A673 (cell line): ENCODE results near the gene ZBTB20. TPM values are rescaled to one million over a fixed set of nuclear protein-coding genes. Genes with fewer than 3 reads are reported as not detected.

ENCODE experiments used
- BruUV-seq: library from RNA; stranded (reverse); fragments of 400-500 nt; replicated peaks from 2 replicates; lab custom pipeline; 2021; lab: Mats Ljungman, UMichigan
- CTCF ChIA-PET: fragments of 300-600 bp; sonication (Branson Sonifier 250); formaldehyde crosslinking; loops from one replicate; lab custom pipeline; 2022; ENCODE audit warnings: antibody characterized with exemption; lab: Charles Lee
- POLR2A ChIA-PET: fragments of 300-600 bp; sonication (Branson Sonifier 250); formaldehyde crosslinking; loops from one replicate; lab custom pipeline; 2022; ENCODE audit warnings: antibody characterized with exemption; ENCODE audit not compliant: low non-redundant PET; lab: Charles Lee
- DNase-seq: peaks from one replicate; pipeline ENCODE4 v3.0.0-alpha.2; 2015; ENCODE audit warnings: low spot score
- H3K27ac ChIP-seq: fragments of 200-600 bp; sonication (generic); 2 replicates; pipeline ENCODE4 v1.5.1; 2016; ENCODE audit warnings: mixed run types, low read depth, mild to moderate bottlenecking, mixed read lengths, antibody characterized with exemption, low read length; ENCODE audit not compliant: poor library complexity, severe bottlenecking
- H3K27me3 ChIP-seq: fragments of 200-600 bp; sonication (generic); replicated peaks from 2 replicates; pipeline ENCODE4 v1.6.1; 2017; ENCODE audit warnings: mixed run types, low read depth, mild to moderate bottlenecking, mixed read lengths, antibody characterized with exemption, low read length; ENCODE audit not compliant: insufficient read depth, poor library complexity
- H3K36me3 ChIP-seq: fragments of 200-600 bp; sonication (generic); 2 replicates; pipeline ENCODE4 v1.6.1; 2016; ENCODE audit warnings: mixed run types, mild to moderate bottlenecking, mixed read lengths, antibody characterized with exemption, low read length; ENCODE audit not compliant: insufficient read depth, poor library complexity, severe bottlenecking
- H3K4me1 ChIP-seq: fragments of 200-600 bp; sonication (generic); 2 replicates; pipeline ENCODE4 v1.6.1; 2017; ENCODE audit warnings: mixed run types, mild to moderate bottlenecking, mixed read lengths, antibody characterized with exemption, low read length; ENCODE audit not compliant: insufficient read depth, poor library complexity, severe bottlenecking
- H3K4me3 ChIP-seq: fragments of 200-600 bp; sonication (generic); 2 replicates; pipeline ENCODE4 v1.5.1; 2016; ENCODE audit warnings: low read depth, mixed run types, mild to moderate bottlenecking, mixed read lengths, low read length; ENCODE audit not compliant: poor library complexity, severe bottlenecking
- H3K9me3 ChIP-seq: fragments of 200-600 bp; sonication (generic); 2 replicates; pipeline ENCODE4 v1.6.1; 2016; ENCODE audit warnings: mixed run types, low read depth, mild to moderate bottlenecking, mixed read lengths, antibody characterized with exemption, low read length; ENCODE audit not compliant: poor library complexity, severe bottlenecking
- EZH2 ChIP-seq: fragments of 200-600 bp; sonication (generic); IDR thresholded peaks from 2 replicates; pipeline ENCODE4 v1.6.1; 2017; ENCODE audit warnings: borderline replicate concordance, low read depth, mild to moderate bottlenecking, mixed read lengths, antibody characterized with exemption, low read length; ENCODE audit not compliant: poor library complexity, severe bottlenecking
- intact Hi-C: fragments of 100-400 bp; cut with micrococcal nuclease; formaldehyde crosslinking; loops from one replicate; pipeline ENCODE4 v1.10.0; 2022; ENCODE audit not compliant: unreplicated experiment
- total RNA-seq: library from RNA; stranded (reverse); gene quantifications from 2 replicates; pipeline ENCODE4 v1.2.3, GENCODE V29; 2021
- TF ChIP-seq, protein P1 (sequence below): fragments of 300-800, 200-600 bp; sonication (generic); conservative IDR thresholded peaks from 2 replicates; pipeline ENCODE4 v1.5.1; 2017; ENCODE audit warnings: low read depth, mild to moderate bottlenecking, antibody characterized with exemption, low read length, moderate library complexity, mixed read lengths

ZBTB20 gene
- total RNA-seq, 1 experiment from 2014 or later: 13.5 TPM

- intact Hi-C loops: no loop called here
- POLR2A ChIA-PET: no interaction called here
- H3K27me3 ChIP-seq: no peaks in the 10 kb centered on the region
Measured at GRCh38 chr3:114336122-114336697, 810.9 kb downstream of the ZBTB20 start.

GRCh38 chr3:114333923-114334240 is 813.2 kb downstream of the ZBTB20 start:
- Histone ChIP-seq H3K9me3 (no peaks in the 10 kb centered on the region), H3K36me3 (no peaks in the 10 kb centered on the region), H3K4me3 (no peak overlapping the region), H3K27ac (no peak overlapping the region), H3K4me1 (no peaks in the 10 kb centered on the region), H3K27me3 (no peaks in the 10 kb centered on the region)
- no TSS peak for BruUV-seq
- ChIA-PET CTCF (interaction anchor here (1.1 kb wide), 1 partner anchor 22 kb away, joined by 3 read pairs; no protein-coding TSS in a partner anchor), POLR2A (no interaction called here)
- intact Hi-C loops: no loop called here
- TF ChIP-seq, protein P1, sequence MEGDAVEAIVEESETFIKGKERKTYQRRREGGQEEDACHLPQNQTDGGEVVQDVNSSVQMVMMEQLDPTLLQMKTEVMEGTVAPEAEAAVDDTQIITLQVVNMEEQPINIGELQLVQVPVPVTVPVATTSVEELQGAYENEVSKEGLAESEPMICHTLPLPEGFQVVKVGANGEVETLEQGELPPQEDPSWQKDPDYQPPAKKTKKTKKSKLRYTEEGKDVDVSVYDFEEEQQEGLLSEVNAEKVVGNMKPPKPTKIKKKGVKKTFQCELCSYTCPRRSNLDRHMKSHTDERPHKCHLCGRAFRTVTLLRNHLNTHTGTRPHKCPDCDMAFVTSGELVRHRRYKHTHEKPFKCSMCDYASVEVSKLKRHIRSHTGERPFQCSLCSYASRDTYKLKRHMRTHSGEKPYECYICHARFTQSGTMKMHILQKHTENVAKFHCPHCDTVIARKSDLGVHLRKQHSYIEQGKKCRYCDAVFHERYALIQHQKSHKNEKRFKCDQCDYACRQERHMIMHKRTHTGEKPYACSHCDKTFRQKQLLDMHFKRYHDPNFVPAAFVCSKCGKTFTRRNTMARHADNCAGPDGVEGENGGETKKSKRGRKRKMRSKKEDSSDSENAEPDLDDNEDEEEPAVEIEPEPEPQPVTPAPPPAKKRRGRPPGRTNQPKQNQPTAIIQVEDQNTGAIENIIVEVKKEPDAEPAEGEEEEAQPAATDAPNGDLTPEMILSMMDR: no peak
- no peak for TF ChIP-seq EZH2
- DNase-seq: no peak

More at GRCh38 chr3:114336122-114336697, 810.9 kb downstream of the ZBTB20 start:
- no peaks in the 10 kb centered on the region for H3K9me3 ChIP-seq
- BruUV-seq: no TSS peak
- H3K4me1 ChIP-seq: no peaks in the 10 kb centered on the region
- no peak overlapping the region for H3K4me3 ChIP-seq
- no peaks in the 10 kb centered on the region for H3K36me3 ChIP-seq
- DNase-seq: no peak
- no peak overlapping the region for H3K27ac ChIP-seq
- CTCF ChIA-PET: no interaction called here
- no peak for TF ChIP-seq EZH2
- TF ChIP-seq, protein P1: peak; percentile 63

GRCh38 chr3:114333180-114333922 is 813.7 kb downstream of the ZBTB20 start:
- no TSS peak for BruUV-seq
- POLR2A ChIA-PET: no interaction called here
- no peaks in the 10 kb centered on the region for H3K4me1 ChIP-seq
- no peaks in the 10 kb centered on the region for H3K36me3 ChIP-seq
- H3K27ac ChIP-seq: no peak overlapping the region
- no peak for DNase-seq
- no peak overlapping the region for H3K4me3 ChIP-seq
- CTCF ChIA-PET: no interaction called here
- intact Hi-C loops: no loop called here
- H3K27me3 ChIP-seq: no peaks in the 10 kb centered on the region
- no peak for TF ChIP-seq EZH2
- TF ChIP-seq, protein P1: no peak
- H3K9me3 ChIP-seq: no peaks in the 10 kb centered on the region
